ENCODE data around the gene ALPL. TPM values are rescaled to one million over a fixed set of nuclear protein-coding genes. Genes with fewer than 3 reads are reported as not detected.

Gene ALPL
- total and polyA plus RNA-seq, 9 of the 15 experiments (the other 6 are each of a cell fraction or from before 2014, with no cell fraction given) = 0.04 to 0.38 (median 0.18) TPM; not detected in 4

- Histone ChIP-seq H3K27me3 (ENCODE audit: control insufficient read depth in 2 of 2, insufficient read depth in 2 of 2, low read length in 2 of 2) (no peaks in the 10 kb centered on the region), H4K20me1 (replicated peaks; ENCODE audit: control insufficient read depth, insufficient read depth, low read length) (no peaks in the 10 kb centered on the region), H3K79me2 (ENCODE audit: control insufficient read depth, insufficient read depth, low read length) (no peaks in the 10 kb centered on the region), H3K9ac (ENCODE audit: insufficient read depth in 1 of 2, low read depth in 2 of 2, low read length in 2 of 2) (0 out of 4 replicates have a peak overlapping the region, but pooled peaks of 1 of the 2 experiments have one; percentile 23), H3K4me2 (ENCODE audit: insufficient read depth, low read length) (no peak overlapping the region), H3K36me3 (ENCODE audit: control insufficient read depth, insufficient read depth, low read length) (peaks cover 24% of the 10 kb centered on the region; the same call in 2 of the 3 replicates), H3K9me1 (ENCODE audit: control insufficient read depth, insufficient read depth, low read length) (peaks cover 10% of the 10 kb centered on the region), H3K4me1 (replicated peaks in 1 of 2; ENCODE audit: control insufficient read depth in 2 of 2, insufficient read depth in 2 of 2, low read length in 2 of 2) (peaks cover 29 to 69% of the 10 kb centered on the region in 2 experiments), H3K9me3 (replicated peaks; ENCODE audit: control insufficient read depth, insufficient read depth, low read depth, low read length) (no peaks in the 10 kb centered on the region), H3K4me3 (no peak overlapping the region), H3K27ac (ENCODE audit: extremely low read depth, low read depth, low read length) (no peak overlapping the region; the same call in 2 of the 3 replicates), H2AFZ (ENCODE audit: low read depth, low read length) (no peak overlapping the region)
- no peak for TF ChIP-seq CTCFL (IDR thresholded peaks at IDR 0.05; ENCODE audit: borderline replicate concordance, insufficient read depth, low read depth, low read length, poor library complexity, severe bottlenecking)
- peak; percentile 71 for TF ChIP-seq CHD4 (IDR thresholded peaks at IDR 0.05; ENCODE audit: insufficient read depth, insufficient replicate concordance, low read depth, low read length, poor library complexity, severe bottlenecking)
- TF ChIP-seq EGR1 (conservative IDR thresholded peaks at IDR 0.05) = 0 out of 2 replicates have a peak, but pooled peaks have one; percentile 3
- no peak for TF ChIP-seq POLR2AphosphoS5 (IDR thresholded peaks at IDR 0.05; ENCODE audit: control insufficient read depth, insufficient read depth, low read depth, low read length)
- TF ChIP-seq HDAC1 (IDR thresholded peaks at IDR 0.05) = peak in 1 of 2 experiments; percentile 82; a peak in 1 of 4 replicates
- TF ChIP-seq, protein P1, sequence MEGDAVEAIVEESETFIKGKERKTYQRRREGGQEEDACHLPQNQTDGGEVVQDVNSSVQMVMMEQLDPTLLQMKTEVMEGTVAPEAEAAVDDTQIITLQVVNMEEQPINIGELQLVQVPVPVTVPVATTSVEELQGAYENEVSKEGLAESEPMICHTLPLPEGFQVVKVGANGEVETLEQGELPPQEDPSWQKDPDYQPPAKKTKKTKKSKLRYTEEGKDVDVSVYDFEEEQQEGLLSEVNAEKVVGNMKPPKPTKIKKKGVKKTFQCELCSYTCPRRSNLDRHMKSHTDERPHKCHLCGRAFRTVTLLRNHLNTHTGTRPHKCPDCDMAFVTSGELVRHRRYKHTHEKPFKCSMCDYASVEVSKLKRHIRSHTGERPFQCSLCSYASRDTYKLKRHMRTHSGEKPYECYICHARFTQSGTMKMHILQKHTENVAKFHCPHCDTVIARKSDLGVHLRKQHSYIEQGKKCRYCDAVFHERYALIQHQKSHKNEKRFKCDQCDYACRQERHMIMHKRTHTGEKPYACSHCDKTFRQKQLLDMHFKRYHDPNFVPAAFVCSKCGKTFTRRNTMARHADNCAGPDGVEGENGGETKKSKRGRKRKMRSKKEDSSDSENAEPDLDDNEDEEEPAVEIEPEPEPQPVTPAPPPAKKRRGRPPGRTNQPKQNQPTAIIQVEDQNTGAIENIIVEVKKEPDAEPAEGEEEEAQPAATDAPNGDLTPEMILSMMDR (IDR thresholded peaks at IDR 0.05 in 2 of 3, conservative IDR thresholded peaks at IDR 0.05 in 1 of 3; ENCODE audit: insufficient read depth in 2 of 3, low read depth in 1 of 3, low read length in 3 of 3) = peak; percentile 19 to 37 (median 27); a peak in 2 of 6 replicates
- TF ChIP-seq, protein P2, sequence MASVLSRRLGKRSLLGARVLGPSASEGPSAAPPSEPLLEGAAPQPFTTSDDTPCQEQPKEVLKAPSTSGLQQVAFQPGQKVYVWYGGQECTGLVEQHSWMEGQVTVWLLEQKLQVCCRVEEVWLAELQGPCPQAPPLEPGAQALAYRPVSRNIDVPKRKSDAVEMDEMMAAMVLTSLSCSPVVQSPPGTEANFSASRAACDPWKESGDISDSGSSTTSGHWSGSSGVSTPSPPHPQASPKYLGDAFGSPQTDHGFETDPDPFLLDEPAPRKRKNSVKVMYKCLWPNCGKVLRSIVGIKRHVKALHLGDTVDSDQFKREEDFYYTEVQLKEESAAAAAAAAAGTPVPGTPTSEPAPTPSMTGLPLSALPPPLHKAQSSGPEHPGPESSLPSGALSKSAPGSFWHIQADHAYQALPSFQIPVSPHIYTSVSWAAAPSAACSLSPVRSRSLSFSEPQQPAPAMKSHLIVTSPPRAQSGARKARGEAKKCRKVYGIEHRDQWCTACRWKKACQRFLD (CRISPR knock-in tag; IDR thresholded peaks at IDR 0.05) = no peak
- TF ChIP-seq ZNF263 (CRISPR knock-in tag; IDR thresholded peaks at IDR 0.05; ENCODE audit: borderline replicate concordance) = peak; percentile 70; the same call in 1 of the 2 replicates
- no peak for TF ChIP-seq MTA2 (IDR thresholded peaks at IDR 0.05; ENCODE audit: low read depth)
- TF ChIP-seq ZNF212 (CRISPR knock-in tag; IDR thresholded peaks at IDR 0.05) = no peak
- TF ChIP-seq ZKSCAN8 (CRISPR knock-in tag; IDR thresholded peaks at IDR 0.05) = no peak
- no peak for TF ChIP-seq EP400 (IDR thresholded peaks at IDR 0.05)
- TF ChIP-seq ZKSCAN1 (IDR thresholded peaks at IDR 0.05; ENCODE audit: low read depth, low read length) = peak; percentile 99
- no peak for TF ChIP-seq SMARCA4 (IDR thresholded peaks at IDR 0.05)
- no peak for TF ChIP-seq SAFB2 (IDR thresholded peaks at IDR 0.05; ENCODE audit: borderline replicate concordance, low read depth, low read length, severe bottlenecking)
- CTCF ChIA-PET (ENCODE audit: low intra/inter-chr PET ratio) = no interaction called here
- no peak for DNase-seq (ENCODE audit: extremely low read depth in 1 of 4, low spot score in 3 of 4)
- no TSS peak for BruUV-seq (replicated peaks)
- POLR2A ChIA-PET = no interaction called here
- ATAC-seq = no peak
- intact Hi-C loops (cut with micrococcal nuclease) (no loop called here), in situ Hi-C loops (cut with MboI) (no loop called here)
- no peak for FAIRE-seq
- 82% methylated on average over 7 of the region's 7 CpGs for WGBS (ENCODE audit: insufficient coverage, low coverage, missing lambda C conversion rate)
Measured at GRCh38 chr1:21605012-21605715, 95.9 kb downstream of the ALPL start.
